Aorta (tissue), 4 donors: ENCODE measurements around the gene HMGCS1. TPM values are rescaled to one million over a fixed set of nuclear protein-coding genes. Genes with fewer than 3 reads are reported as not detected.

ENCODE experiments used
- polyA plus RNA-seq, 2 donors: library from polyadenylated mRNA; stranded (reverse); fragments of 200-250 nt; gene quantifications; one replicate each; pipeline ENCODE4 v1.2.3, GENCODE V29; 2013
- total RNA-seq, 2 donors: library from RNA; stranded (reverse); fragmentation: NEBNext Ultra II Directional; extraction: Animal tissue kit (Norgen Biotek cat#: 25700); gene quantifications; one replicate each; pipeline ENCODE4 v1.2.1, GENCODE V29; 2021
- donor health status: healthy with polysubstance abuse.
- donor health status: Bipolar disorder and iron deficiency.
- donor health status: DM: no; HTN: no; CAD: no.
- donor health status: DM: yes; HTN: yes; CAD: no.

Gene HMGCS1
- total and polyA plus RNA-seq, 4 donors: 12.6 to 57.9 (median 29.4) TPM

Other genes starting within 250 kb of the HMGCS1 start
- gene ZNF131, start 192.5 kb downstream of the HMGCS1 start, total RNA-seq: 10 to 100 TPM; 36.6 to 45.0 TPM
- 10 to 100 TPM; 18.3 to 23.8 TPM for gene ZNF131, start 192.5 kb downstream of the HMGCS1 start, polyA plus RNA-seq
- gene NIM1K, start 121.2 kb downstream of the HMGCS1 start, total RNA-seq: 1 to 10 TPM in 1 of 2 donors, under 1 TPM in 1; 0.58 to 1.5 TPM
- gene NIM1K, start 121.2 kb downstream of the HMGCS1 start, polyA plus RNA-seq: under 1 TPM in 1 of 2 donors, not detected in 1; 0.26 TPM
- 1 to 10 TPM; 3.0 to 5.3 TPM for gene CCL28, start 99.0 kb upstream of the HMGCS1 start, total RNA-seq
- 1 to 10 TPM; 1.5 to 1.6 TPM for gene CCL28, start 99.0 kb upstream of the HMGCS1 start, polyA plus RNA-seq
- gene TMEM267, start 170.5 kb upstream of the HMGCS1 start, total RNA-seq: 10 to 100 TPM in 1 of 2 donors, 1 to 10 TPM in 1; 9.4 to 11.1 TPM
- gene TMEM267, start 170.5 kb upstream of the HMGCS1 start, polyA plus RNA-seq: 1 to 10 TPM; 8.1 to 8.6 TPM
- gene C5orf34, start 201.7 kb upstream of the HMGCS1 start, total RNA-seq: 1 to 10 TPM; 2.0 to 2.3 TPM
- under 1 TPM; 0.64 to 0.88 TPM for gene C5orf34, start 201.7 kb upstream of the HMGCS1 start, polyA plus RNA-seq
- 10 to 100 TPM; 63.5 to 65.8 TPM for gene PAIP1, start 243.7 kb upstream of the HMGCS1 start, total RNA-seq
- 10 to 100 TPM; 58.6 to 62.8 TPM for gene PAIP1, start 243.7 kb upstream of the HMGCS1 start, polyA plus RNA-seq